ENCODE measurements around the gene DTNBP1. TPM values are rescaled to one million over a fixed set of nuclear protein-coding genes. Genes with fewer than 3 reads are reported as not detected.

Gene DTNBP1
- total and polyA plus RNA-seq, 2 donors (not counting 1 experiment from before 2014, with no cell fraction given): 9.9 to 13.6 TPM

DNA sequence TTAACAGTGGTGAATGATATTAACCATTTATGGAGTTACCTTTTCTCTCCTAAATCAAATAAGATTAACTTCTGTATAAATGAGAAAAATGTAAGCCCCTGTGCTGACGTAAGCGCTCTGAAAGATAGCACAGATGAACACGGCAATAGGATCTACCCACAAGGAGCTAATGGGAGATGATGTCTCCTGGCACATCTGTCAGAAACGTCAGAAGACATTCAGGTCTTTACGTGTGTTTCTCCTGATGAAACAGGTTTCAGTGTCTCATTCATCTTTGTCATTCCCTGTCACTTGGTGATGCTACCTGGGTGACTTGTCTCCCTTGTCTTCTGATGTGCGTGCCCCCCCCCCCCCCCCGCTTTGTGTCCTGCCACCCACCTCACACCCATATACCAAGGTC lies 189.7 kb downstream of the DTNBP1 start:
- H3K9me3 ChIP-seq (ENCODE audit: control insufficient read depth, insufficient read depth, low read depth, low read length): no peaks in the 10 kb centered on the region
- H3K27me3 ChIP-seq (ENCODE audit: control insufficient read depth, insufficient read depth, low read length): no peaks in the 10 kb centered on the region
- H3K4me1 ChIP-seq (ENCODE audit: control insufficient read depth, extremely low read depth, insufficient read depth, low read length): peaks cover 20% of the 10 kb centered on the region
- H3K4me2 ChIP-seq (ENCODE audit: extremely low read depth, insufficient read depth, low read length): no peak overlapping the region
- no peaks in the 10 kb centered on the region for H3K79me2 ChIP-seq (ENCODE audit: control insufficient read depth, insufficient read depth, low read length)
- DNase-seq (ENCODE audit: low read depth in 2 of 2): no peak
- H3K36me3 ChIP-seq (ENCODE audit: control insufficient read depth, insufficient read depth, low read length): peaks cover 2% of the 10 kb centered on the region
- H4K20me1 ChIP-seq (ENCODE audit: control insufficient read depth, extremely low read depth, insufficient read depth, low read length): no peaks in the 10 kb centered on the region
- no peak overlapping the region for H3K4me3 ChIP-seq (replicated peaks in 1 of 4; ENCODE audit: control extremely low read depth in 1 of 4, insufficient read depth in 1 of 4, low read depth in 3 of 4, low read length in 4 of 4)
- no peak overlapping the region for H2AFZ ChIP-seq (ENCODE audit: low read length)
- no peak overlapping the region for H3K27ac ChIP-seq (ENCODE audit: insufficient read depth, low read length)
- TF ChIP-seq, protein P1, sequence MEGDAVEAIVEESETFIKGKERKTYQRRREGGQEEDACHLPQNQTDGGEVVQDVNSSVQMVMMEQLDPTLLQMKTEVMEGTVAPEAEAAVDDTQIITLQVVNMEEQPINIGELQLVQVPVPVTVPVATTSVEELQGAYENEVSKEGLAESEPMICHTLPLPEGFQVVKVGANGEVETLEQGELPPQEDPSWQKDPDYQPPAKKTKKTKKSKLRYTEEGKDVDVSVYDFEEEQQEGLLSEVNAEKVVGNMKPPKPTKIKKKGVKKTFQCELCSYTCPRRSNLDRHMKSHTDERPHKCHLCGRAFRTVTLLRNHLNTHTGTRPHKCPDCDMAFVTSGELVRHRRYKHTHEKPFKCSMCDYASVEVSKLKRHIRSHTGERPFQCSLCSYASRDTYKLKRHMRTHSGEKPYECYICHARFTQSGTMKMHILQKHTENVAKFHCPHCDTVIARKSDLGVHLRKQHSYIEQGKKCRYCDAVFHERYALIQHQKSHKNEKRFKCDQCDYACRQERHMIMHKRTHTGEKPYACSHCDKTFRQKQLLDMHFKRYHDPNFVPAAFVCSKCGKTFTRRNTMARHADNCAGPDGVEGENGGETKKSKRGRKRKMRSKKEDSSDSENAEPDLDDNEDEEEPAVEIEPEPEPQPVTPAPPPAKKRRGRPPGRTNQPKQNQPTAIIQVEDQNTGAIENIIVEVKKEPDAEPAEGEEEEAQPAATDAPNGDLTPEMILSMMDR (conservative IDR thresholded peaks at IDR 0.05 in 1 of 2, IDR thresholded peaks at IDR 0.05 in 1 of 2; ENCODE audit: low read depth in 1 of 2, low read length in 2 of 2): no peak
- TF ChIP-seq EZH2 (IDR thresholded peaks at IDR 0.05; ENCODE audit: low read length, missing control alignments): no peak
- H3K9ac ChIP-seq (ENCODE audit: insufficient read depth, low read length): no peak overlapping the region
